GM21528 (cell line): Measurements from ENCODE around the gene PLA2G4B.

Experiments
- ATAC-seq: cut with Tn5 transposase; IDR thresholded peaks from one replicate; pipeline ENCODE4 v1.9.1; 2021; ENCODE audit warnings: mild to moderate bottlenecking, moderate library complexity; ENCODE audit not compliant: unreplicated experiment, low FRiP score

Gene PLA2G4B

DNA sequence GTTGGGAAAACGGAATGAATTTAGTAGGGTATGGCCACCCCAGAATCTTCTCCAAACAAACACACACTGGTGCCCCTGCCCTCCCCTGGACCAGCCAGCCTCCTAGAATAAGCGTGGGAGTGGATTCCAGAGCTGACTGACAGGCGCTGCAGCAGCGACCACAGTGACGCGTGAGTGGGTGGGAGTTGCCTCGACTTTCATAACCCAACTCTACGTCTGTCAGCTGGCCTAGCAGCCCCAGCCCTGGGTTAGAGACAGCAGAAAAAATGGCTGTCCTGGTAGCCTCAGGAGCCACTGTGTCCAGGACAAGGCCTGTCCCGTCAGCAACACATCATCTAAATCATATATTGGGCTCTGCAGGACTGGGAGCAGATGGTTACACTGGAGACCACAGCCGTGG is 10.0 kb downstream of the PLA2G4B start:
- no peak for ATAC-seq

DNA sequence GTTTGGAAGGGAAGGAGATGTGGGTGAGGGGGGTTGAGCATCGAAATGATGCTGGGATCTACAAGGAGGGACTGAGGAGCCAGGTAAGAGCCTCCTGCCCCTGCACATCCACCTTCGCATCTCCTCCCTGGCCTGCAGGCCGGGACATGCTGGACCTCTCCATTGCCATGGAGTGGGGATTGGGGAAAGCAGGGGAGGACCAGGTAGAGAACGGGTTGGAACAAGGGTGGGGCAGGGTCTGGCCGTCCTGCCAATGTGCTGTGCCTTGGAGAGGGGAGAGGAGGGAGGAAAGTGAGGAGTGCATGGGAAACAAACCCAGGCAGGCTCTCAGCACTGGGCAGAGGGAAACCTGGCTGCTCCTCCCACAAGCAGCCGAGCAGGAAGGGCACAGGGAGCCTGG is 10.6 kb downstream of the PLA2G4B start:
- ATAC-seq = no peak

DNA sequence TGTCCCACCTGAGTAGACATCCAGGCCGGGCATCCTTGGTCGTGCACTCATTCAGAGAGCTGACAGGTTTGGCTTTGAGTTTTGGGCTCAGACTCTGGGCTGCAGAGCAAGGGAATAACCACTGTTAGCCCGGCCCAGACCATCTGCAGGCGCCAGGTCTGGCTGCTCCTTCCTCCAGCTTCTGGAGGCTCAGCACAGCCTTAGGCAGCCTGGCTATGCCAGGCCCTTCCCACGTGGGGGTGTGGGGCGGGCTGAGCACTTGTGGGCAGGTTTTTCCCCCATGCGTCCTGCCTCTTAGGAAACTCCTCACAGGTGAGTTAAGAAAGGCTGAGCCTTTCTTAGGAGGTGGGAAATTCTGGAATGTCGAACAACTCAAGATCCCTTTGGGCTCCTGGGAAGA is 11.2 kb downstream of the PLA2G4B start:
- ATAC-seq = no peak

DNA sequence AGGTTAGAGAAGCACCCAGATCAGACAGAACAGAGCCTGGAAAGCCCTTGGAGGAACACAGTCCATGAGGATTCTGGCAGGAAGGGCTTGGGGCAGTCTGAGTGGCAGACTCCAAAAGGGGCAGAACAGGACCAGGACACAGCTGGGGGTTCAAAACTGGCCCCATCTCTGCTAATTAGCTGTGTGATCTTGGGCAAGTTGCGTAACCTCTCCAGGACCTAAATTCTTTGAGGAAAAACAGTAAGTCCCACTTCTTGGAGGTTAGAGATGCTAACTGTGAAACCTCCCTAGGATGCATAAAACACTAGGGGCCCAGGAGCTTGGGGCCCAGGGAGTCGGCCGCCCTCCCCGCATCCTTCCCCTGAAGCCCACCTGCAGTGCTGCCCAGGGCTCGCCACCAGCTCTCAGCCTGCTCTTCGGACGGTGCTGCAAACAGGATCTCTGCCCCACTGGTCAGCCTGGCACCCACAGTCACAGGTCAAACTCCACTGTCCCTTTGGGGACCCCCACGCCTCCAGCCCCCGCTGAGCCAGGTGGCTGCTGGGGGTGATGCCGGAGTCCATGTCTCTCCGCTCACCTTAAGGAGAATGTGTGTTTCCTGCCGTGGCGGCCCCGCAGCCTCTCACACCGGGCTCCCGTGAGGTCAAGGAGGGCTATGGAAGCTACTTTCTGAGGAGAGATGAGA is 12.0 kb downstream of the PLA2G4B start:
- ATAC-seq = no peak

DNA sequence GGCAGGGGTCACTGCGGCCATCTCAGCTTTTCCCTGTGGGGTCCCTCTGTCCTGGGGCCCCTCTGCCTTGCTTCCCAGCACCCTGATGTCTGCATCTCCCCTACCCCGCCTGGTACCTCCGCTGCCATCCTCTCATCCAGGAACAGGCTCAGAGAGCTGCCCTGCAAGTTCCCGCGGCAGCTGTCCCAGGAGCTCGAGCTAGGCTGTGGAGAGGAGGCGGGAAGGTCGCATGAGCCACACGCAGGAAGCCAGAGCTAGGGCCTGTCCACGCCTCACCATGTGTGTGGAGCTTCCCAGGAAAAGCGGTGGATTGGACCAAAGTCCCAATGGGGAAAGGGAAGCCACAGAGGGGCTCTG is 12.5 kb downstream of the PLA2G4B start:
- no peak for ATAC-seq

DNA sequence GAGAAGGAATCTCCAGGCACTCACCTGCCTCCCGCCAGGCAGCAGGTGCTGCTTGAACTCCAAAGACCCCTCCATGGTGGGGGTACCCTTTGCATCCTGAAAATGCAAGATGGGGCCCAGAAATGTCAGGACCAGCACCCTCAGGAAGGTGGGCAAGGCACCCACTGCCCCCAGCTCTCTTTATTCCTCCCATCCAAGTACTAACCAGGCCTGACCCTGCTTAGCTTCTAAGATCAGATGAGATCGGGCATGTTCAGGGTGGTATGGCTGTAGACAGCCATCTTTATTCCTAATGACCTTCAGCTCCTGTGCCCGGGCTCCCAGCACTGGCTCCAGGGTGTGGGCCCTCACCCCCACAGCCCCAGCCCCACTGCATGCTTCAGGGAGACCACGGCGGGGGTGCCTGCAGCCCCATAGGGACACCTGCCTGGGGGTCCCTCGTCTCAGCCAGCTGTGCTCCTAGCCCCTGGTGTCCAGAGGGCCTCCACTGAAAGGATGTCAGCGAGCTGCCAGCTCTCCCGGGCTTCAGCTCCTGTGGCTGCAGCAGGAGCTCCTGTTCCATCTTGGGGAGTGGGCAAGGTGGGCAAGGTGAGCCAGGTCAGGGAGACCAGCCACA is 13.2 kb downstream of the PLA2G4B start:
- no peak for ATAC-seq

DNA sequence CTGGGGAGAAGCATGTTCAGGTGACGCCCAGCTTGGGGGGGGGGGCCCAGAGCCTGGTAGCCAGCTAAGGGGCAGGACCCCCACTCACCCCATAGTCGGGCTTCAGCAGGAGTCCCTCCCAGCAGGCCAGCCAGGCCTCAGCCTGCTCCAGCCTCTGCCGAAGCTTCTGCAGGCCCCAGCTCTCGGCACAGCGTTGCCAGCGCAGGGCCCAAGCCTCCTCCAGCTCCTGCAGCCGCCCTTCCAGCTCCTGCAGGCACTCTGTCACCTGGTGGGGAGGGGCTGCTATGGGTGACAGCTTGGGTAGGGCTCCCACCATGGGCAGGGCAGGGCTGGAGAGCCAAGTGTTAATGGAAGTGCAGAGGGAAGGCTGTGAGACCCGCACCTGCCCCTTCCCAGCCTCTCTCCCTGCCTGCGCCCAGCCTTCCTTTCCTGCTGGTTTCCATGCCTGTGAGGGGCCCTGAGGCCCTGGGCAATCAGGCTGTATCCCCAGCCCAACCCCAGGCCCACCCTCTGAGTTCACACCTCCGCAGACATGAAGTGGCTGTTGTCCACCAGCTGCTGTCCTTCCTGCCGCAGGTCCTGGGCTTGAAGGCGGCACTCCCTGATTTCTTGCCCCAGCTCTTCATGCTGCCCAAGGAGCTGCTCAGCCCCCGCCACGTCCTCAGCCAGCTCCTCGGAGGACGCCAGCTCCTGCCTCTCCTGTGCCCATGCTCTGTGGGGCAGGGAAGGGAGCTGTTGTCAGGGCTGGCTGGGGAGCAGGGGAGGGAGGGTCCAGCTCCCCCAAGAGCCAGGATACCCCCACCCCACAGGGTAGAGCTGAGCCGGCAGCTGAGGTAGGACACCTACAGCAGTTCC is 14.3 kb downstream of the PLA2G4B start:
- no peak for ATAC-seq

DNA sequence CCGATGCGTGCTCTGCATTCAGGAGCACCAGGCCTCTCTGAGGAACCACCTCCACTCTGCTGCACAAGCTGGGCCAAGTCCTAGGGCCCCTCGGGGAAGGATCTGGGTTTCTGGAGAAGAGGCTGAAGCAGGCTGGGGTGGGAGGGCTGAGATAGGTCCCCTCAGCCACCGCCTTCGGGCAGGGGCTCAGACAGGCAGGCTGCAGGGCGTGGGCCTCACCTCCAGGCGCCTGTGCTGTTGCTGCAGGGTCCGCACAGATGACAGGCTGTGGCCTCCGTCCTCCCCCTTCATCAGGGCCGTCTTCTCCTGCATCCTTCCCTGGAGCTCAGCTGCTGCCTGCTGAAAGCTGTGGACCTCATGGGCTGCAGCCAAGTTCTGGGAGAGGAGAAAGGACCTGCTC is 15.2 kb downstream of the PLA2G4B start:
- no peak for ATAC-seq

DNA sequence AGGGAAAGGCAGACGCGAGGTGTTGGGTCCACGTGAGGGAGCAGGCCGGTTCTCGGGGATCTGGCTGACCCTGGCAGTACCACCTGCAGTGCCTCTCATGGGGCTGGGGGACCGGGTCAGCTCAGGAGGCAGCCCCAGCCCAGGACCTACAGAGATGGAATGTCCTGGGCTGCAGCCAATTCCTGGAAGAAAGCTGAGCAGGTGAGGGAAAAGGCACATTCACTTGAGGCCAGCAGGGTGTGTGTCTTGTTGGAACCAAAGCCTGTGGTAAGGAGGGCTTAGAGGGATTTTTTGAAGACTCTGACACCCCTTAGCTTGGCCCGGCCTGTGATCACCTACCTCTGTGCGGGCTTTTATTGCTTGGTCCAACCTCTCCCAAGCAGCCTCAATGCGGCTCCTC is 15.8 kb downstream of the PLA2G4B start:
- no peak for ATAC-seq

DNA sequence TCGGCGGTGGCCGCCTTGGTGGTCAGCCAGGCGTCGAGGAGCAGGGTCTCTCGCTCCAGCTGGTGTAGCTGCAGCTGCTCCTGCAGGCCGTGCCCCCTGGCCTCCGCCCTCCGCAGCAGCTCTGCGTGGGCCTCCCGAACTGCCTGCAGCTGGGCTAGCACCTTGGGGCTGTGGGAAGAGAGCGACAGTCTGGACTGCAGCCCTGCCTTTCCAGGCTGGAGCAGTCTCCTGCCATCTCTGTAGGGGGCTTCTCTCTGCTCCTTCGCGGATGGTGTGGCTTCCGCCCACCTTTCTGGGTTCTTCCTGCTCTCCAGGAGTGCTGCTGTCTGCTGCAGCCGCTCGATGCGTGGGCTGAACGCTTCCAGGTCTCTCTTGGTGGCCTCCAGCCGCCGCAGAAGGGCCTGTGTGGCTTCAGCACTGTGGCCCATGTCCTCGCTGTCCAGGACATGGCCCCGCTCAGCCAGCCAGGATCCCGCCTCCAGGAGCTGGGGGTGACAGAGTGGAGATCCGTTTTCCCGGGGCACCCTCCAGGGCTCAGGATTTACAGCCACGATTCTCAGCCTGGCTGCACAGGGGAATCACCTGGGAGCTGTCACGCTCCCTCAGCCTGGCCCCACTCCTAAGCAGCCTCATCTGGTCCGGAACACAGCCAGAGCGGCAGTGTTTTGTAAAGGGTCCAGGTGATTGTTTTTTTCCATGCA is 16.8 kb downstream of the PLA2G4B start:
- no peak for ATAC-seq

DNA sequence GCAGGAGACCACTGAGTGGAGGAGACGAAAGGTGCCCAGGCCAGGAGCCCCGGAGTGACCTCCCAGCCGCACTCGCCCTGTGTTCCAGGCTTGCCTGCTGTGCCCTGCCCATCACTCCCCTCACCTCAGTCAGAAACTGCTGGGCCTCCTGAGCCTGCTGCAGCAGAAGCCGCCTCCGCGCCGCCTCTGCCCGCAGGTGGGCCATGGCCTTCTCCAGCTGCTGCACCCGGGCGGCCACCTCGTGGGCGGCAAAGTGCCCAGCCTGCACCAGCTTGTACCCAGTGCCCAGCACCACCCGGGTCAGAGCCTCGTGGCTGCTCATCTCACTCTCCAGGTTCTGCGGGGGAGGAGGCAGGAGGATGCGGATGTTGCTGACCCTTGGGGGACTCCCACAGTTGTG is 17.6 kb downstream of the PLA2G4B start:
- ATAC-seq = no peak

DNA sequence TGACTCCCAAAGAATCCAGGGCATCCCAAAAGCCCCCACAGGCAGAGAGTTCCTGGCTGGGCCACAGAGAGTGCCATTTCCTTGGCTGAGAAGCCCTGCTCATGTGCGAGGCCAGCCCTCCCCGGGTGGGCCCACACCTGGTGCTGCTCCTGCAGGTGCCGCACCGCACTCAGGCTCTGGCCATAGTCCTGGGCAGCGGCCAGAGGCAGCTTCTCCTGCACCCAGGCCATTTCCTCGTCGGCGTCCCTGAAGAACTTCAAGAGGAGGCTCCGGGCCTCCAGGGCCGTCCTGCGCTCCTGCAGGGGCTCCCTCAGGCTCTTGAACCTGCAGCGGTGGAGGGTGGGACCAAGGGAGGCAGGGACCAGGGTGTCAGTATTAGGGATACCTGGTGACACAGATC is 18.1 kb downstream of the PLA2G4B start:
- no peak for ATAC-seq

DNA sequence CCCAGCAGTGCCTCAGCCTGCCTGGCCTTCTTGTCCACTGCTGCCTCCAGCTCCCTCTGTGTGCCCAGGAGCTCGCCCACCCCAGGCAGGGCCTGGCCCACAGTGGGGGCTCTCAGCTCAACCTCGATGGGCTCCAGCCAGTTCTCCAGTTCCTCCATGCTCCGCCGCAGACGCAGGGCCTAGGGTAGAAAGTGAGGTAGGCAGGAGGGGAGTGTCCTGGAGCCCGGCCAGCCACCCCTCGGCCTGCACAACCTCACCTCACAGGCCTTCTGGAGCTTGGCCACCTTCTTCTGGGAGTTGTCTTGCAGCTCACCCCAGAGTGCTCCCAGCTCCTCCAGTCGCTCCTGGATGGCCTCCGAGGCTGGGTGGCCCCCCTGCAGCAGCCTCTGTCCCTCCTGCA is 18.7 kb downstream of the PLA2G4B start:
- no peak for ATAC-seq

DNA sequence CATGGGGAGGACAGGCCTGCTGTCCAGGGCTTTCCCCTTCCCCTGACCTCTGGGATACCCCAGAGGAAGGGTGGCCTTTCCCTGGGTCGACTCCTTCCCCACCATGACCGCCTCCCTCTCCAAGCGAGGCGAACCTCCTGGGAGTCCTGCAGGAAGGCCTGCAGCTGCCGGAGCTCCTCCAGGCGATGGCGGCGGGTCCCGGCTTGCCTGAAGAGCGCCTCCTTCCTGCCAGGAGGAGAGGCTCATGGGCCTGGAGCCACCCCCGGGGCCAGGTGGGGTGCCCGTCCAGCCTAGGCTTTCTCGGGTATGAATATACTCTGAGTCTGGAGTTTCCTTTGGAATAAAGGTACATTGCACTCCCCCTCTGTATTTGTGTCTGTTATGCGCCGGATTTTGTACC is 20.1 kb downstream of the PLA2G4B start:
- no peak for ATAC-seq

DNA sequence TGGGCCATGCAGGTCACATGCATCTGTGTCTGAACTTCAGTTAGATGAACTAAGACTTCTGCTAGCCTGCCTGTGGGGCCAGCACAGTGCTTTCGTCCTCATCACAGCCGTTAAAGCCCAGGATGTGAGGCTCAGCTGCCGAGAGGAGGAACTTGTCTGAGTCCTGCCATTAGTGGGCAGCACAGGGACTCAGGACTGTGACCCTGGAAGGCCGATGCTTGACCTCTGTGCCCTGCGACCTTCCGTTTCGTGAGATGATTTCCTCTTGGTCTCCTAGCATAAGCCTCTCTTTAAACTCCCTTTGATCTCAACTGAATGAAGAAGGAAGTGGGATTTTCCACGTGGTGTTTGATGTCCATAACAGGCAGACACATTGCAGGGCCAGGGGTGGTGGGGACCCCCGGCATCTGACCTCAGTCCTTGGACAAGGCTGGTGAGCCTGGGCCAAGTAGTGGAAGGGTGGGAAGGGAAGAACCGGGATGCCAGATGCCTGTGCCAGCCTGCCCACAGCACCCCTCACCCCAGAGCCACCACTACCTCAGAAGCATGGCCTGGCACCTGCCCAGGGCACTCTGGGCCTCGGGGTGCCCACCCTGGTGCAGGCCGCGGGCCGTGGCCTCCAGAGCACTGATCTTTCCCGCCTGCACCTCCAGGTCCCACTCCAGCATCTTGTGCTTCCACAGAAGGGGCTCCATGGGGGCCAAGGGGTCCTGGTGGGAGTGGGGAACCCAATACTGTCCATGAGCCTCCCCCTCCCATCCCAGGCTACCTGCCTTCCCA is 21.6 kb downstream of the PLA2G4B start:
- ATAC-seq = no peak

DNA sequence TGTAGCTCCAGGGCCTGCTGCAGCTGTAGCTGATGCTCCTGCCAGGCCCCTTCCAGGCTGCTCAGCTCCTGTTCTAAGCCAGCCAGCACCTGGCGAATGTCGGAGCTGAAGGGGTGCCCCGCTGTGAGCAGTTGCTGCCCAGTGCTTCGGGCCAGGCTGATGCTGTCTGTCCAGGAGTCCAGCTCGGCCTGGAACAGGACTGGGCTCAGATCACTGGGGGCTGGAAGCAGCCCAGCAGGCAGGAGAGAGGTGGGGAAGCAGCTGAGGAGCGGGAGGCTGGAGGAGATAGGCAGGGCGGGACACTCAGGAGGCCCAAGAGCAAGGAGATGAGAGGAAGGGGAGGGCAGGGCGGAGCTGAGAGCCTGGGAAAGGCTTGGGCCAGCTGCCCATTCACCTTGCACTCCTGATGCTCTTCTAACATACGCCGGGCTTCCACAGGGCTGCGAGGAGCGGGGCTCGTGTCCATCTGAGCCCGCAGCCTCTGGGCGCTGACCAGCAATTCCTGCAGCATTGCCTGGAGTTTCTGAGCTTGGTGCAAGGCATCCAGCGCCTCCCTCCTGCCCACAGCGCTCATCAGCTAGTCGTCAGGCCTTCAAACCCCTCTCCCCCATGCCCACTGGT is 23.2 kb downstream of the PLA2G4B start:
- no peak for ATAC-seq

DNA sequence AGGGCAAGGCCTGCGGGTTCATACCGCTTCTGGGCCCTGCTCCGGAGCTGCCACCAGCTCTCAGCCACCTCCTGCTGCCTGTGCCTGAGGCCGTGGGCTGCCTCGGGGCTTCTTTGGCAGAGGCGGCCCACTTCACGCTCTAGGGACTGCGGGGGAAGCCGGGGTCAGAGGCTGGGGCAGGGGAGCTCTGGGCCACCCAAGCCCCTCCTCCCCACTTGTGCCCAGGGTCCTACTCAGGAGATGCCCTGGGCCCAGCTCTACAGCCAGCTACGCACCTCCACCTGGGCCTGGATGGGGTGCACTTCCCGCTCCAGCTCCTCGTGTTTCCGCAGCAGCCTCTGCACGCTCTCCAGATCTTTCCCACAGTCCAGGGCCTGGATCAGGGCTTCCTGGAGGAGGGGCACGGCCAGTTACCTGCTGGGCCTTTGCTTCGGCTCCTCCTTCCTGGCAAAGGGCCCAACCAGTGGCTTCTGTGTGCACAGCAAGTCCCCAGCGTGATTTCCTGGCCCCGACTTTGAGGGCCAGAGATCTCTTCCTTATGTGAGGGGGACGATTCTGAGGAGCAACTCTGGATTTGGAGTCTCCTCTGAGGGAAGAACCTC is 24.0 kb downstream of the PLA2G4B start:
- no peak for ATAC-seq

DNA sequence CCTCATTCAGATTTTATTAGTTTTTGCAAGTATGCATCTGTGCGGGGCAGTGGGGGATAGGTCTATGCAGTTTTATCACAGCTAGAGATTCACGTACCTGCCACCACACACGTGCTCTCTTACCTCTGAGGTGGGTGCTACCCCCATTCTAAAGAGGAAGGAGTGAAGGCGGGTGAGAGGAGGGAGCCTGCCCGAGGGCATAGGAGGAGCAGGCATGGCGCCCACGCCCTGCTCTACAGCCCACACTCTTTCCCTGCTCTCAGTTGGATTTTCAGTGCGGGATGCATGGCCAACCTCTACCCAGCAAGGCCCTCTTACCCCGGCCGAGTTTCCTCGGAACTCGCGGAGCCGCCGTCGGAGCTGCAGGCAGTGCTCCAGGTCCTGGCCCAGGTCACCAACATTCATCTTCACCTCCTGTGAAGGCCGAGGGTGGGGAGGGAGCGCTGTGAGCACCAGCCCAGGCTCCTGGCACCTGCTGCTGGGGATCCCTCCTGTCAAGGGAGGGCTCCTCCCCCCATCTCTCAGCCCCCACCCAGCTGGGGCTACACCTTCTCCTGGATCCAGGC is 26.9 kb downstream of the PLA2G4B start:
- ATAC-seq = no peak

DNA sequence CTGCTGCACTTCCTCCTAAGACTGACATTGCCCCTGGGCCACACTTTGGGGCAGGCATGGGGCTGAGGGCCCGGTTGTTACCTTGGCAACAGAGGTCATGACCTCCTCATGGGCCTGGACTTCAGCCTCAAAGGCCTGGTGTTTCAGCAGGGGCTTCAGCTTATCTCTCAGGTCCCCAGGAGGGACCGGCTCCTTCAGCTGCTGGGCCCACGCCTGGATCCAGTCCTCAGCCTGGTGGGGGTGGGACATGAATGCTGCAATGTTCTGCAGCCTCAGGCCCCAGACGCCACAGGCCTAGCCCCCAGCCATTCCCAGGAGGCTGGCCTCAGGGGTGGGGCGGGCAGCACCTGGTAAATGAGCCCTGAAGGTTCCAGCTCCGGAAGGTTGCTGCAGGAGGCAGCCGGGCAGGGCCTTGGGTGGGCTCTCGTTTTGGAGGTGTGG is 27.6 kb downstream of the PLA2G4B start:
- ATAC-seq = no peak
